ENCODE measurements around the gene IFT27.

The IFT27 gene

GRCh38 chr22:36737776-36738175 lies 38.1 kb downstream of the IFT27 start:
- no peak overlapping the region for H3K9ac ChIP-seq
- no peaks in the 10 kb centered on the region for H4K20me1 ChIP-seq (ENCODE audit: insufficient read depth)
- H3K36me3 ChIP-seq (ENCODE audit: insufficient read depth) = no peaks in the 10 kb centered on the region
- H3K4me2 ChIP-seq = no peak overlapping the region
- H2AFZ ChIP-seq (ENCODE audit: low read depth) = no peak overlapping the region
- H3K4me3 ChIP-seq (IDR thresholded peaks at IDR 0.05; ENCODE audit: insufficient read depth, low read depth, low read length) = no peak overlapping the region
- no peak for TF ChIP-seq CTCF (conservative IDR thresholded peaks at IDR 0.05; ENCODE audit: low read depth, low read length)
- peaks cover 63% of the 10 kb centered on the region for H3K27me3 ChIP-seq (ENCODE audit: insufficient read depth, low read depth)
- no peaks in the 10 kb centered on the region for H3K4me1 ChIP-seq (ENCODE audit: low read depth, poor library complexity, severe bottlenecking)
- H3K79me2 ChIP-seq (ENCODE audit: insufficient read depth, low read depth) = no peaks in the 10 kb centered on the region
- no peak overlapping the region for H3K27ac ChIP-seq

GRCh38 chr22:36736701-36737320 lies 39.1 kb downstream of the IFT27 start:
- no peak overlapping the region for H3K27ac ChIP-seq
- no peaks in the 10 kb centered on the region for H3K79me2 ChIP-seq (ENCODE audit: insufficient read depth, low read depth)
- no peak overlapping the region for H3K9ac ChIP-seq
- no peak overlapping the region for H3K4me2 ChIP-seq
- H3K27me3 ChIP-seq (ENCODE audit: insufficient read depth, low read depth) = peaks cover 67% of the 10 kb centered on the region
- no peaks in the 10 kb centered on the region for H3K36me3 ChIP-seq (ENCODE audit: insufficient read depth)
- H4K20me1 ChIP-seq (ENCODE audit: insufficient read depth) = no peaks in the 10 kb centered on the region
- H2AFZ ChIP-seq (ENCODE audit: low read depth) = no peak overlapping the region
- no peak overlapping the region for H3K4me3 ChIP-seq (IDR thresholded peaks at IDR 0.05; ENCODE audit: insufficient read depth, low read depth, low read length)
- H3K4me1 ChIP-seq (ENCODE audit: low read depth, poor library complexity, severe bottlenecking) = no peaks in the 10 kb centered on the region
- no peak for TF ChIP-seq CTCF (conservative IDR thresholded peaks at IDR 0.05; ENCODE audit: low read depth, low read length)

- Histone ChIP-seq H3K4me2 (no peak overlapping the region), H3K4me1 (ENCODE audit: low read depth, poor library complexity, severe bottlenecking) (no peaks in the 10 kb centered on the region), H3K27ac (no peak overlapping the region), H3K27me3 (ENCODE audit: insufficient read depth, low read depth) (peaks cover 69% of the 10 kb centered on the region), H4K20me1 (ENCODE audit: insufficient read depth) (no peaks in the 10 kb centered on the region), H2AFZ (ENCODE audit: low read depth) (no peak overlapping the region), H3K9ac (no peak overlapping the region), H3K79me2 (ENCODE audit: insufficient read depth, low read depth) (no peaks in the 10 kb centered on the region), H3K4me3 (IDR thresholded peaks at IDR 0.05; ENCODE audit: insufficient read depth, low read depth, low read length) (no peak overlapping the region), H3K36me3 (ENCODE audit: insufficient read depth) (no peaks in the 10 kb centered on the region)
- TF ChIP-seq CTCF (conservative IDR thresholded peaks at IDR 0.05; ENCODE audit: low read depth, low read length) = no peak
These were observed 41.5 kb downstream of the IFT27 start for GRCh38 chr22:36734171-36735058.

- no peaks in the 10 kb centered on the region for H4K20me1 ChIP-seq (ENCODE audit: insufficient read depth)
- H3K27ac ChIP-seq = no peak overlapping the region
- H3K4me2 ChIP-seq = no peak overlapping the region
- no peak overlapping the region for H3K4me3 ChIP-seq (IDR thresholded peaks at IDR 0.05; ENCODE audit: insufficient read depth, low read depth, low read length)
- peaks cover 71% of the 10 kb centered on the region for H3K27me3 ChIP-seq (ENCODE audit: insufficient read depth, low read depth)
- no peaks in the 10 kb centered on the region for H3K4me1 ChIP-seq (ENCODE audit: low read depth, poor library complexity, severe bottlenecking)
- H3K9ac ChIP-seq = no peak overlapping the region
- no peak overlapping the region for H2AFZ ChIP-seq (ENCODE audit: low read depth)
- no peak for TF ChIP-seq CTCF (conservative IDR thresholded peaks at IDR 0.05; ENCODE audit: low read depth, low read length)
- no peaks in the 10 kb centered on the region for H3K36me3 ChIP-seq (ENCODE audit: insufficient read depth)
- no peaks in the 10 kb centered on the region for H3K79me2 ChIP-seq (ENCODE audit: insufficient read depth, low read depth)
These were observed 42.6 kb downstream of the IFT27 start for GRCh38 chr22:36733271-36733670.

Measured in KMS-11 (cell line).